Heart left ventricle (tissue), 13 donors: ENCODE measurements around the gene SYTL4.

Experiments
- POLR2A ChIP-seq, 2 donors: fragments of 450-650 bp; IDR thresholded peaks; one replicate each; pipeline ENCODE4 v1.6.1; 2017; ENCODE audit warnings: antibody characterized with exemption in 2 of 2, mild to moderate bottlenecking in 2 of 2, moderate library complexity in 2 of 2
- TF ChIP-seq, protein P1 (sequence below), 12 donors: fragments of 200-600 bp; sonication (generic) in 4 of 12; IDR thresholded peaks; one replicate each; pipeline versions ENCODE4 v1.5.0 to v1.8.0; 2018 to 2022; ENCODE audit warnings: antibody characterized with exemption in 12 of 12, mild to moderate bottlenecking in 5 of 12
- donor health status: ischemic (EF 13 %, LVEDD 7.1; RV severe dilation, severe dysfunction).
- donor health status: DM: no; HTN: yes; CAD: no.
- donor health status: DM: no; HTN: no; CAD: no.
- donor health status: ischemic (EF 25% LVEDD 6.9; RV normal size, moderate dysfunction).
- donor health status: ischemic (EF 25% LVEDD 5.7; RV mildly dilated, moderate dysfunction).
- donor health status: ischemic (EF 35%, LVEDD 5.7; RV mildly dilated, moderate dysfunction).
- donor health status: nonischemic (EF 11% LVEDD 7.7; RV severe dilation, severe dysfunction).
- donor health status: DM: yes; HTN: yes; CAD: no.
- donor health status: PGD.
- donor health status: ischemic (EF 29% LVEDD 5.4; RV normal size, mild dysfunction).
- donor health status: nonischemic (EF 23%, LVEDD 6.1; RV moderate dilation, normal function).

DNA sequence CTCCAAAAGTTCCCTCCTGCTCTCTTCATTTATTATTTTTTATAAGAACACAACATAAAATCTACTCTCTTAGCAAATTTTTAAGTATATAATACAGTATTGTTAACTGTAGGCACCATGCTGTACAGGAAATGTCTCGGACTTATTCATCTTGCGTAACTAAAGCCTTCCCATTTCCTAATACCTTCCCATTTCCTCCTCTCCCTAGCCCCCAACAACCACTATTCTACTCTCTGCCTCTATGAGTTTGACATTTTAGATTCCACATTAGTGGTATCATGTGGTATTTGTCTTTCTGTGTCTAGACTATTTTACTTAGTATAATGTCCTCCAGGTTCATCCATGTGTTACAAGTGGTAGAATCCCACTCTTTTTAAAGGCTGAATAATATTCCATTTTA lies 15.8 kb upstream of the SYTL4 start:
- TF ChIP-seq, protein P1, sequence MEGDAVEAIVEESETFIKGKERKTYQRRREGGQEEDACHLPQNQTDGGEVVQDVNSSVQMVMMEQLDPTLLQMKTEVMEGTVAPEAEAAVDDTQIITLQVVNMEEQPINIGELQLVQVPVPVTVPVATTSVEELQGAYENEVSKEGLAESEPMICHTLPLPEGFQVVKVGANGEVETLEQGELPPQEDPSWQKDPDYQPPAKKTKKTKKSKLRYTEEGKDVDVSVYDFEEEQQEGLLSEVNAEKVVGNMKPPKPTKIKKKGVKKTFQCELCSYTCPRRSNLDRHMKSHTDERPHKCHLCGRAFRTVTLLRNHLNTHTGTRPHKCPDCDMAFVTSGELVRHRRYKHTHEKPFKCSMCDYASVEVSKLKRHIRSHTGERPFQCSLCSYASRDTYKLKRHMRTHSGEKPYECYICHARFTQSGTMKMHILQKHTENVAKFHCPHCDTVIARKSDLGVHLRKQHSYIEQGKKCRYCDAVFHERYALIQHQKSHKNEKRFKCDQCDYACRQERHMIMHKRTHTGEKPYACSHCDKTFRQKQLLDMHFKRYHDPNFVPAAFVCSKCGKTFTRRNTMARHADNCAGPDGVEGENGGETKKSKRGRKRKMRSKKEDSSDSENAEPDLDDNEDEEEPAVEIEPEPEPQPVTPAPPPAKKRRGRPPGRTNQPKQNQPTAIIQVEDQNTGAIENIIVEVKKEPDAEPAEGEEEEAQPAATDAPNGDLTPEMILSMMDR (IDR thresholded peaks at IDR 0.05), result no peak
- TF ChIP-seq POLR2A (IDR thresholded peaks at IDR 0.05), result no peak
